ENCODE results near the gene AEN. TPM values are rescaled to one million over a fixed set of nuclear protein-coding genes. Genes with fewer than 3 reads are reported as not detected.

The AEN gene
- total and polyA plus RNA-seq, 10 donors, result 12.9 to 40.3 (median 23.5) TPM

GRCh38 chr15:88657326-88658069 is 36.4 kb downstream of the AEN start:
- Histone ChIP-seq H3K27me3 (replicated peaks in 1 of 7) (no peaks in the 10 kb centered on the region), H3K9me3 (no peaks in the 10 kb centered on the region), H3K4me1 (peaks cover 9 to 64% (median 49%) of the 10 kb centered on the region in 6 donors), H3K4me3 (no peak overlapping the region), H3K36me3 (peaks cover 0 to 32% (median 0%) of the 10 kb centered on the region in 6 donors), H3K27ac (peak overlapping the region; percentile 10 to 88 (median 68))
- TF ChIP-seq, protein P1, sequence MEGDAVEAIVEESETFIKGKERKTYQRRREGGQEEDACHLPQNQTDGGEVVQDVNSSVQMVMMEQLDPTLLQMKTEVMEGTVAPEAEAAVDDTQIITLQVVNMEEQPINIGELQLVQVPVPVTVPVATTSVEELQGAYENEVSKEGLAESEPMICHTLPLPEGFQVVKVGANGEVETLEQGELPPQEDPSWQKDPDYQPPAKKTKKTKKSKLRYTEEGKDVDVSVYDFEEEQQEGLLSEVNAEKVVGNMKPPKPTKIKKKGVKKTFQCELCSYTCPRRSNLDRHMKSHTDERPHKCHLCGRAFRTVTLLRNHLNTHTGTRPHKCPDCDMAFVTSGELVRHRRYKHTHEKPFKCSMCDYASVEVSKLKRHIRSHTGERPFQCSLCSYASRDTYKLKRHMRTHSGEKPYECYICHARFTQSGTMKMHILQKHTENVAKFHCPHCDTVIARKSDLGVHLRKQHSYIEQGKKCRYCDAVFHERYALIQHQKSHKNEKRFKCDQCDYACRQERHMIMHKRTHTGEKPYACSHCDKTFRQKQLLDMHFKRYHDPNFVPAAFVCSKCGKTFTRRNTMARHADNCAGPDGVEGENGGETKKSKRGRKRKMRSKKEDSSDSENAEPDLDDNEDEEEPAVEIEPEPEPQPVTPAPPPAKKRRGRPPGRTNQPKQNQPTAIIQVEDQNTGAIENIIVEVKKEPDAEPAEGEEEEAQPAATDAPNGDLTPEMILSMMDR (IDR thresholded peaks at IDR 0.05 in 8 of 11, conservative IDR thresholded peaks at IDR 0.05 in 3 of 11), result peak in 10 of 11 experiments; percentile 32 to 66 (median 54)
- TF ChIP-seq POLR2AphosphoS5 (IDR thresholded peaks at IDR 0.05), result no peak
- peak; percentile 80 for DNase-seq
- 39 to 56% (median 51%) methylated on average over 9 to 13 of the region's 13 CpGs for WGBS, 5 donors
- intact Hi-C loops (cut with DNase I; ENCODE audit: low total_unique reads), result no loop called here

DNA sequence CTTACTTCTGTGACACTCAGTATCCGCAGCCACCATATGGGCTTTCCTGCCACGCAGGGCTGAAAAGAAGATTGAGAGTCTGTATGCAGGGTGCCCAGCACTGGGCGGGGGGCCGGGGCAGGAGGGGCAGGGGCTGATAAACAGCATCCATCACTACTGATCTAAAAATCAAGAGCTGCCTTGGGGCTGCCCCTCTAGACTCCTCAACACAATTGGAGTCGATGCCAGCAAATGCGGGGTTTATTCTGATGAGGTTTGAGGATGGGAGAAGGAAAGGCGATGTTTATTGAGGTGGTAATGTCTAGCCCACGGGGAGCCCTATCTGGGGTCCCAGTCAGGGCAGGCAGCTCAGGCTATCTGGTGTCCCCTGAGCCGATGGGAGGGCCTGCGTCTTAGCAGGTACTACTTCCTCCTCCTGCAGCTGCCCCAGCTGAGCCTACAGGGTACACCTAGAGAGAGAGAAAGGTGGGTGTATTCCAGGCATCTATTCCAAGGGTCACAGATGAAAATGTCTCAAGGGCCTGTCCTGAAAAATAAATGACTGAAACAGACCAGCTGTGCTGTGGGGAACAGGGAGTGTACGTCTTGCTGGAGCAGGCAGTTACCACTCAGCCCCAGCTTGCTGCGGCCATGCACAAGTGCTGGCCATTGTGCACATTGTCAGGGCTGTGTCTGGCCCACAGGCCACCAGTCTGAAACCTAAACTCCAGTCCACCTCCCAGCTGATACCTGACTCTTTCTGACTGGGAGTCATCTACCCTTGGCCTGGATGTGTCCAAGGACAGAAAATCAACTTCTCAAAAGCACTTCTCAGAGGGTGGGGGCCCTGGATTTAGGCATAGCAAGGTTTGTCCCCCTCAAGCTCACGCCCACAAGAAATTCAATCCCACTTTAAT is 37.2 kb downstream of the AEN start:
- peak; percentile 77 for DNase-seq

GRCh38 chr15:88658972-88659931 is 38.1 kb downstream of the AEN start:
- 79 to 92% (median 85%) methylated on average over 15 to 18 of the region's 18 CpGs for WGBS, 5 donors
- peak; percentile 59 for DNase-seq
- intact Hi-C loops (cut with DNase I; ENCODE audit: low total_unique reads), result no loop called here
- Histone ChIP-seq H3K27ac (peak overlapping the region in 1 of 8 donors; percentile 88), H3K4me1 (peaks cover 6 to 48% (median 35%) of the 10 kb centered on the region in 6 donors), H3K36me3 (peaks cover 0 to 14% (median 0%) of the 10 kb centered on the region in 6 donors), H3K9me3 (no peaks in the 10 kb centered on the region), H3K27me3 (replicated peaks in 1 of 7) (no peaks in the 10 kb centered on the region), H3K4me3 (no peak overlapping the region)
- TF ChIP-seq POLR2AphosphoS5 (IDR thresholded peaks at IDR 0.05), result no peak
- no peak for TF ChIP-seq POLR2A (IDR thresholded peaks at IDR 0.05)
- TF ChIP-seq, protein P1 (IDR thresholded peaks at IDR 0.05 in 8 of 11, conservative IDR thresholded peaks at IDR 0.05 in 3 of 11), result no peak

More for the DNA sequence above, 37.2 kb downstream of the AEN start:
- Histone ChIP-seq H3K4me1 (peaks cover 4 to 56% (median 40%) of the 10 kb centered on the region in 6 donors), H3K4me3 (no peak overlapping the region), H3K27me3 (replicated peaks in 1 of 7) (no peaks in the 10 kb centered on the region), H3K9me3 (no peaks in the 10 kb centered on the region), H3K36me3 (peaks cover 0 to 24% (median 0%) of the 10 kb centered on the region in 6 donors), H3K27ac (peak overlapping the region in 2 of 8 donors; percentile 78 to 88)
- peak; percentile 29 to 38 (median 29) for TF ChIP-seq POLR2AphosphoS5 (IDR thresholded peaks at IDR 0.05)
- TF ChIP-seq POLR2A (IDR thresholded peaks at IDR 0.05), result no peak
- WGBS, 5 donors, result 74 to 81% (median 78%) methylated on average over 12 to 13 of the region's 13 CpGs
- intact Hi-C loops (cut with DNase I; ENCODE audit: low total_unique reads), result no loop called here

All from spleen (tissue), 11 donors.